HG02870 (cell line): Measurements from ENCODE around the gene SYNGAP1.

Experiments
- ATAC-seq: cut with Tn5 transposase; IDR thresholded peaks from one replicate; pipeline ENCODE4 v1.9.1; 2021; ENCODE audit warnings: mild to moderate bottlenecking, moderate library complexity; ENCODE audit not compliant: unreplicated experiment

Gene SYNGAP1

GRCh38 chr6:33434961-33435360 lies 15.1 kb downstream of the SYNGAP1 start:
- ATAC-seq = no peak

GRCh38 chr6:33437666-33438065 lies 17.8 kb downstream of the SYNGAP1 start:
- ATAC-seq = no peak

- no peak for ATAC-seq
These were observed 19.2 kb downstream of the SYNGAP1 start for GRCh38 chr6:33438978-33439594.

- ATAC-seq = no peak
These were observed 20.2 kb downstream of the SYNGAP1 start for GRCh38 chr6:33439956-33440648.

GRCh38 chr6:33440649-33441309 lies 20.9 kb downstream of the SYNGAP1 start:
- no peak for ATAC-seq

- ATAC-seq = no peak
These were observed 21.6 kb downstream of the SYNGAP1 start for GRCh38 chr6:33441457-33441856.

GRCh38 chr6:33442283-33442682 lies 22.4 kb downstream of the SYNGAP1 start:
- no peak for ATAC-seq

- no peak for ATAC-seq
These were observed 23.2 kb downstream of the SYNGAP1 start for GRCh38 chr6:33443025-33443424.

GRCh38 chr6:33443619-33444504 lies 24.0 kb downstream of the SYNGAP1 start:
- ATAC-seq = no peak

GRCh38 chr6:33445119-33445603 lies 25.3 kb downstream of the SYNGAP1 start:
- no peak for ATAC-seq

GRCh38 chr6:33446356-33446755 lies 26.5 kb downstream of the SYNGAP1 start:
- ATAC-seq = no peak

GRCh38 chr6:33450434-33450833 lies 30.6 kb downstream of the SYNGAP1 start:
- no peak for ATAC-seq

- ATAC-seq = no peak
These were observed 31.7 kb downstream of the SYNGAP1 start for GRCh38 chr6:33451606-33452005.

- no peak for ATAC-seq
These were observed 32.6 kb downstream of the SYNGAP1 start for GRCh38 chr6:33452496-33452895.

- ATAC-seq = no peak
These were observed 33.6 kb downstream of the SYNGAP1 start for GRCh38 chr6:33453393-33454008.

GRCh38 chr6:33454009-33454946 lies 34.4 kb downstream of the SYNGAP1 start, which contains the start of gene ZBTB9:
TSS of gene ZBTB9 (plus strand) at chr6:33454576. CDS start at chr6:33455101, 525 bp downstream.
- ATAC-seq = peak; percentile 97

GRCh38 chr6:33455051-33455450 lies 35.2 kb downstream of the SYNGAP1 start:
- ATAC-seq = no peak

- no peak for ATAC-seq
These were observed 36.3 kb downstream of the SYNGAP1 start for GRCh38 chr6:33456156-33456555.

GRCh38 chr6:33458676-33459075 lies 38.8 kb downstream of the SYNGAP1 start:
- no peak for ATAC-seq
